Fibroblast of the aortic adventitia (primary cell): ENCODE measurements around the gene RABGAP1L. TPM values are rescaled to one million over a fixed set of nuclear protein-coding genes. Genes with fewer than 3 reads are reported as not detected.

Experiments used
- DNase-seq: peaks from one replicate; pipeline ENCODE4 v3.0.0-alpha.2; 2010; ENCODE audit warnings: low read depth
- H3K4me3 ChIP-seq: 2 replicates; pipeline ENCODE4 v1.5.1; 2011; ENCODE audit warnings: low read depth, mild to moderate bottlenecking, control low read depth, low read length, moderate library complexity
- total RNA-seq: library from RNA; depleted of rRNA; stranded (reverse); fragments of >200 nt; gene quantifications from 2 replicates; pipeline ENCODE4 v1.2.3, GENCODE V29; 2012; ENCODE audit warnings: low replicate concordance
- TF ChIP-seq, protein P1 (sequence below): IDR thresholded peaks from 2 replicates; pipeline ENCODE4 v1.5.1; 2011; ENCODE audit warnings: mild to moderate bottlenecking, low read length, control low read depth, inconsistent platforms; ENCODE audit not compliant: insufficient read depth

Gene RABGAP1L
- total RNA-seq, 1 donor = 39.9 TPM

DNA sequence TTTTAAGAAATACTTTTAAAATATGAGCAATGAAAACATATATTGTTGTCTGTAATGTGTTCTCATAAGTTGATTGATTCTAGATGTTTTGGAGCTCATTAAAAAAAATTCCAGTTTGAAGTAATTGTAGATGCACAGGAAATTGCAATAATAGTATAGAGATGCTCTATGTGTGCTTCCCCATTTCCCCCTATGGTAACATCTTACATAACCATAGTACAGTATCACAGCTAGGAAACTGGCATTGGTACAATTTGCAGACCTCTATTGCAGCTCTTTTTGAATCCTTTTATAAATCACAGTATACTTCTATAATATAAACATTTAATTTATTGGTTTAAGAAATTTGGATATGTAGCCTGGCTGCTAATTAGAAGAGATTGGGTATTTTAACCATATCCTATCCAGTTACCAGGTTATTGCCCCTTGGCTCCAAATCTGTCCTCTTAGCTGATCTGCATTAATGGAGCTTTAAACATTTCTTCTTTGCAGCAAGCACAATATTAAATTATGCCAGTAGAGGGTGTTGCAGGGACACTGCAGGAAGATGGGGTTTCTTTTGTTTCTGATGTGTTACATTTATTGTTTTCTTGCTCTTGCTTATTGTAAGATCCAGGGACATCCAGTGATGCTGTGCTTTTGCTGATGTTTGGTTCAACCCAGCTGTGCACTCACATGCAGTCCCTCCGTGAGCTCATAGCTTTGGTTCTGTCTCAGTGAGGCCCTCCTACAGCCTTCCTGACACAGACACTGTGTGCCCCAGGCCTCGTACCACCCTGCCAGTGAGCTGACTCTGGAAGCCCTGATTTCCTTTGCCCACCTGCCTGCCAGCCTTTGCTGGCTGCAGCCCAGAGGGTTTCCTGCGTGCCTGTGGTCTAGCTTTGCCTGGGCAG is 103.3 kb downstream of the RABGAP1L start:
- TF ChIP-seq, protein P1, sequence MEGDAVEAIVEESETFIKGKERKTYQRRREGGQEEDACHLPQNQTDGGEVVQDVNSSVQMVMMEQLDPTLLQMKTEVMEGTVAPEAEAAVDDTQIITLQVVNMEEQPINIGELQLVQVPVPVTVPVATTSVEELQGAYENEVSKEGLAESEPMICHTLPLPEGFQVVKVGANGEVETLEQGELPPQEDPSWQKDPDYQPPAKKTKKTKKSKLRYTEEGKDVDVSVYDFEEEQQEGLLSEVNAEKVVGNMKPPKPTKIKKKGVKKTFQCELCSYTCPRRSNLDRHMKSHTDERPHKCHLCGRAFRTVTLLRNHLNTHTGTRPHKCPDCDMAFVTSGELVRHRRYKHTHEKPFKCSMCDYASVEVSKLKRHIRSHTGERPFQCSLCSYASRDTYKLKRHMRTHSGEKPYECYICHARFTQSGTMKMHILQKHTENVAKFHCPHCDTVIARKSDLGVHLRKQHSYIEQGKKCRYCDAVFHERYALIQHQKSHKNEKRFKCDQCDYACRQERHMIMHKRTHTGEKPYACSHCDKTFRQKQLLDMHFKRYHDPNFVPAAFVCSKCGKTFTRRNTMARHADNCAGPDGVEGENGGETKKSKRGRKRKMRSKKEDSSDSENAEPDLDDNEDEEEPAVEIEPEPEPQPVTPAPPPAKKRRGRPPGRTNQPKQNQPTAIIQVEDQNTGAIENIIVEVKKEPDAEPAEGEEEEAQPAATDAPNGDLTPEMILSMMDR = peak; percentile 82
- no peak overlapping the region for H3K4me3 ChIP-seq
- peak; percentile 73 for DNase-seq

DNA sequence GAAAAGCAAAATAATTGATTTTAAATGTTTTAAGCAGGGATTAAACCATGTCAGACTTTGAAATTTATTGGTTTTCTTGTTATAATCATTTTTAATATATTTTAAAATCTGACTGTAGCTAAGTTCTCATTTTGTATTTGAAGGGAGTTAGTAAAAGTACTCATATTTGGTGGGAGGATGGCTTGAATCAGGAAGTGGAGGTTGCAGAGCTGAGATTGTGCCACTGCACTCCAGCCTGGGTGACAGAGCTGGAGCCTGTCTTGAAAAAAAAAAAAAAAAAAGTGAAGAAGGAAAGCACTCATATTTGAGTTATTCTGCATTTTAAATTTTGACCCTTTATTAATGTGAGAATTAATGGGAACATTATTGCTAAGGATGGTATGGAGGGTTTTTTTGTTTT is 106.0 kb downstream of the RABGAP1L start:
- DNase-seq = no peak
- TF ChIP-seq, protein P1 = no peak
- no peak overlapping the region for H3K4me3 ChIP-seq

DNA sequence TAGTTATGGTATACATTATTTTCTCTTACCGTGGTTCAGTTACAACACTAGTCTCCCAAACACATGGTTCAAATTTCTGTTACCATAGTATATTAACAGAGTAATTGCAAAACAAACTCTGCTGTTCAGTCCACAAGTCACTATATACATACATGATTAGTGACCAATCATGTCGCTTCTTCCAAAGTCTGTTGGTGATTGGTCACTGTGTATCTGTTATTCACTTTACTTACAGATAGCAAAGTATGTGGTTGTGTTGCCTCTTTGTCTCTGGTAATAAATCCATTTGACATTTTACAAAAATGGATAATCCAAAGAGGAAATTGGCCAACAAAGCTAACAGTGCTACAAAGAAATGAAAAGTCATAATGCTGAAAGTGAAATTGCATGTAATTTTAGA is 107.2 kb downstream of the RABGAP1L start:
- no peak overlapping the region for H3K4me3 ChIP-seq
- no peak for DNase-seq
- TF ChIP-seq, protein P1 = no peak

DNA sequence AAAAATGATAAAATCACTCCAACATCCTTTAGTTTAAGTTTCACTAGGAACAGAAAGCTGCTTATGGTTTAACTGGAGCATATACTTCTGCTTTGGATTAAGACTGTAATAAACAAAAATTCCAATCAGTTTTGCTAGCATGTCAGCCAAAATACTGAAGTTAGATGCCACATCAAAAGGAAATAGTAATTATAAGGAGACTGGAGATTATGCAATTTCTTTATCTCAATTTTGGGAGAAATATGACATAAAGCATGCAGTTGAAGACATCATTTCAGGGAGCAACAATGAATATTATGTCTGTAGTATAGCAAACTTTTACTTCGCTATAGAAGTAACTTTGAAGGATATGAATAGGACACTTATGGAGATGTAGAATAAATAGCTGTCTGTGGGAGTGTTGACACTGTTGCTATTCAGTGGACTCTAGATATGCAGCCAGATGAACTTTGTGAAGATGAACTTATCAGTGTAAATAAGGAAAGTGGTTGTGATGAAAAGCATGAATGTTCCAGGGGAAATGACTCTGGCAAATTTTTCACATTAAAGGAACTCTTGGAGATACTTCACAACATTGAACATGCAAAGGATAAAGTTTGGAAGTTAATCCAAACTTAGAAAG is 107.8 kb downstream of the RABGAP1L start:
- no peak overlapping the region for H3K4me3 ChIP-seq
- no peak for DNase-seq
- TF ChIP-seq, protein P1 = no peak

DNA sequence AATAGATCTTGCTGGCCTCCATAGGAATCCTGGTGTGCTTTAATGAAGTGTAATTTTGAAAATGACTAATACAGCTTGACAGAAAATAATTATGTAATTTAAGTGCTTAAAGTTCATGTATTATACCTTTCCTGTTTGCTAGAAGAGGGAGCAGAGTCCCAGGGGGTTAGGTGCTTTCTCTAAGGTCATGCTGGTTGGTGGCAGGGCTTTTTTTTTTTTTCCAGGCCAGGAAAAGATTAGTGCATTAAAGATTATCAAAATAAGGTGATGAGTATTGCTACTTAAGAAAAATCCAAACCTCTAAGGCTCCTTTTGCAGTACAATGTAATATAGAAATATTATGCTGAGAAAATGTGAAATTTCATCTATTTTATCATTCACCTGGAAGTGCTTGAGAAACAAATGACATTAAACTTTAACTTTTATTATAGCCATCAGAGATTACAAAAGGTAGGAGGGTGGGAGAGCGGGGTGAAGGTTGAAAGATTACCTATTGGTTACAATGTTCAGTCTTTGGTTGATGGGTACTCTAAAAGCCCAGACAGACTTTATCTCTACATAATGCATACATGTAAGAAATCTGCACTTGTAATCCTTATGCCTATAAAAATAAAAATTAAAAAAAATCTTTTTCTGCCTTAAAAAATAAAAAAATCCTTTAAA is 110.8 kb downstream of the RABGAP1L start:
- DNase-seq = no peak
- no peak overlapping the region for H3K4me3 ChIP-seq
- TF ChIP-seq, protein P1 = no peak

DNA sequence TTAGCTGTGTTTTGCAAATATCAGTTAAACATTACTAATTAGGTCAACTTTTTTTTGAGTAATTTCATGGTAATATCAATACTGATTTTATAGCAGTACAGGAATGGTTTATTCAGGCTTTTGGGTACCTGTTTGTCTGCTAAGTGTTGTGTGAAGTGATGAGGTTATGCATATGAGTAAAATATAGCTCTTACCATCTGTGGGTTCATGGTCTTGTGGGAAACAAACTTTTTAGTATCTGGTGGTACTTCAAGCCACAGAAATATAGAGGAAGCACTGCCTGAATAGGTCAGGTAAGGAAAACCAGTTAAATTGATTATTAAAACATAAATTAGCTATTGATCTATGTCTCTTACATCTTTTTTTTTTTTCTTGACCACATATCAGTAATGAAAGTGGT is 113.9 kb downstream of the RABGAP1L start:
- no peak overlapping the region for H3K4me3 ChIP-seq
- TF ChIP-seq, protein P1 = no peak

More for the DNA sequence above, 113.9 kb downstream of the RABGAP1L start:
- DNase-seq = no peak
